Measurements from ENCODE around the gene GCAT.
A peak's percentile ranks its signal among the peaks of the same experiment; 100 is the strongest.

Gene GCAT

DNA sequence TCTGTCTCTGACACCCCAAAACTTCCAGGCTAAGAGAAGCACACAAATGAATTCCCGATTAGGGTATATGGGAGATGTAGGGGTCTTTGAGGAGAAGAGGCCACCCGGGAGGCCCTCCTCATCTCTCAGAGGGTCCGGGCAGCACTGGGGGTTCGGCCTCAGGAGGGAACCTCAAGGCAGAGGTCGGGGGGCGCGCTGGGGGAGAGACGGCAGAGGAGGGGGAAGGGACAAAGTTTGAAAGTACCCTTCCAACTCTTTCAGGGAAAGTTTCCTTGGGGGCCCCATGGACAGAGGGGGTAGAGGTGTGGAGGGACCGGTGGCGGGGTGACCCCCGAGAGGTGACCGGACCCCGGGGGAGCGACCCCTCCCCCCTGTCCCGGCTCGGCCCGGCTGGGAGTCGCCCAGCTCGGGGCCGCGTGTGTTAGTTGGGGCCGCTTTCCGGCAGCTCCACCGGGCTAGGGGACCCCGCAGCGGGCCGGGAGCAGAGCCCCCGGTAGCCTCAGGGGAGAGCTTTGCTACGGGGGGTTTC is 3.3 kb upstream of the GCAT start:
- H3K4me3 ChIP-seq (ENCODE audit: low read depth, low read length), result peak overlapping the region; percentile 50
- TF ChIP-seq, protein P1, sequence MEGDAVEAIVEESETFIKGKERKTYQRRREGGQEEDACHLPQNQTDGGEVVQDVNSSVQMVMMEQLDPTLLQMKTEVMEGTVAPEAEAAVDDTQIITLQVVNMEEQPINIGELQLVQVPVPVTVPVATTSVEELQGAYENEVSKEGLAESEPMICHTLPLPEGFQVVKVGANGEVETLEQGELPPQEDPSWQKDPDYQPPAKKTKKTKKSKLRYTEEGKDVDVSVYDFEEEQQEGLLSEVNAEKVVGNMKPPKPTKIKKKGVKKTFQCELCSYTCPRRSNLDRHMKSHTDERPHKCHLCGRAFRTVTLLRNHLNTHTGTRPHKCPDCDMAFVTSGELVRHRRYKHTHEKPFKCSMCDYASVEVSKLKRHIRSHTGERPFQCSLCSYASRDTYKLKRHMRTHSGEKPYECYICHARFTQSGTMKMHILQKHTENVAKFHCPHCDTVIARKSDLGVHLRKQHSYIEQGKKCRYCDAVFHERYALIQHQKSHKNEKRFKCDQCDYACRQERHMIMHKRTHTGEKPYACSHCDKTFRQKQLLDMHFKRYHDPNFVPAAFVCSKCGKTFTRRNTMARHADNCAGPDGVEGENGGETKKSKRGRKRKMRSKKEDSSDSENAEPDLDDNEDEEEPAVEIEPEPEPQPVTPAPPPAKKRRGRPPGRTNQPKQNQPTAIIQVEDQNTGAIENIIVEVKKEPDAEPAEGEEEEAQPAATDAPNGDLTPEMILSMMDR (IDR thresholded peaks at IDR 0.05; ENCODE audit: borderline replicate concordance, insufficient read depth, low read depth, low read length), result no peak

DNA sequence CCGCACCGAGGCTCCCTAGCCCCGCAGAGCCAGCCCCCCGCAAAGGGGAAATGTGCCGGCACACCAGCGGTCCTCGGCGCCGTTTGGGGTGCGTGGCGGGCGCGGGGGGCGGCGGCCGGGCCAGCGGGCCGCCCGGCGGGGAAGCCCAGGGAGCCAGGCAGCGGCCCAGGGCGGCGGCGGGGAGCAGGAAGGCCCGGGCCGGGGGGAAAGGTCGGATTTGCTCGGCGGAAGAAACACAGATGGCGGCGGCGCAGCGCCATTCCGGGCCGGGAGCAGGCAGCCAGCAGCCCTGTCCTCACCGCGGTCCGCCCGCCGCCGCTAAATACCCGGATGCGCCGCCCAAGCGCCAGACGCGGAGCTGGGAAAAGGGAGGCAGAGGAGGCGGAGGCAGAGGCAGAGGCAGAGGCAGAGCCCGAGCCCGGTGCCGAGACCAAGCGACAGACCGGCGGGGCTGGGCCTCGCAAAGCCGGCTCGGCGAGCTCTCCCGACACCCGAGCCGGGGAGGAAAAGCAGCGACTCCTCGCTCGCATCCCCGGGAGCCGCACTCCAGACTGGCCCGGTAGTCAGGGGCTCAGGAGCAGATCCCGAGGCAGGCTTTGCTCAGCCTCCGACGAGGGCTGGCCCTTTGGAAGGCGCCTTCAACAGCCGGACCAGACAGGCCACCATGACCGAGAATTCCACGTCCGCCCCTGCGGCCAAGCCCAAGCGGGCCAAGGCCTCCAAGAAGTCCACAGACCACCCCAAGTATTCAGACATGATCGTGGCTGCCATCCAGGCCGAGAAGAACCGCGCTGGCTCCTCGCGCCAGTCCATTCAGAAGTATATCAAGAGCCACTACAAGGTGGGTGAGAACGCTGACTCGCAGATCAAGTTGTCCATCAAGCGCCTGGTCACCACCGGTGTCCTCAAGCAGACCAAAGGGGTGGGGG is 2.6 kb upstream of the GCAT start:
- peak overlapping the region; percentile 50 for H3K4me3 ChIP-seq (ENCODE audit: low read depth, low read length)

GRCh38 chr22:37805810-37806277 is 1.9 kb upstream of the GCAT start:
- peak overlapping the region; percentile 50 for H3K4me3 ChIP-seq (ENCODE audit: low read depth, low read length)

More for the DNA sequence above, 2.6 kb upstream of the GCAT start:
- TF ChIP-seq, protein P1 (IDR thresholded peaks at IDR 0.05; ENCODE audit: borderline replicate concordance, insufficient read depth, low read depth, low read length), result no peak

GRCh38 chr22:37806409-37807333 is 1.1 kb upstream of the GCAT start:
- TF ChIP-seq, protein P1 (IDR thresholded peaks at IDR 0.05; ENCODE audit: borderline replicate concordance, insufficient read depth, low read depth, low read length), result no peak

More at GRCh38 chr22:37805810-37806277, 1.9 kb upstream of the GCAT start:
- TF ChIP-seq, protein P1 (IDR thresholded peaks at IDR 0.05; ENCODE audit: borderline replicate concordance, insufficient read depth, low read depth, low read length), result no peak

GRCh38 chr22:37808294-37808657 is 542 bp downstream of the GCAT start:
- TF ChIP-seq, protein P1 (IDR thresholded peaks at IDR 0.05; ENCODE audit: borderline replicate concordance, insufficient read depth, low read depth, low read length), result no peak
- peak overlapping the region; percentile 69 for H3K4me3 ChIP-seq (ENCODE audit: low read depth, low read length)

More at GRCh38 chr22:37806409-37807333, 1.1 kb upstream of the GCAT start:
- no peak overlapping the region for H3K4me3 ChIP-seq (ENCODE audit: low read depth, low read length)

GRCh38 chr22:37809672-37810333 is 2.1 kb downstream of the GCAT start:
- no peak overlapping the region for H3K4me3 ChIP-seq (ENCODE audit: low read depth, low read length)
- TF ChIP-seq, protein P1 (IDR thresholded peaks at IDR 0.05; ENCODE audit: borderline replicate concordance, insufficient read depth, low read depth, low read length), result no peak

Data from GM12875 (cell line).